ENCODE measurements around the gene CRELD2.

DNA sequence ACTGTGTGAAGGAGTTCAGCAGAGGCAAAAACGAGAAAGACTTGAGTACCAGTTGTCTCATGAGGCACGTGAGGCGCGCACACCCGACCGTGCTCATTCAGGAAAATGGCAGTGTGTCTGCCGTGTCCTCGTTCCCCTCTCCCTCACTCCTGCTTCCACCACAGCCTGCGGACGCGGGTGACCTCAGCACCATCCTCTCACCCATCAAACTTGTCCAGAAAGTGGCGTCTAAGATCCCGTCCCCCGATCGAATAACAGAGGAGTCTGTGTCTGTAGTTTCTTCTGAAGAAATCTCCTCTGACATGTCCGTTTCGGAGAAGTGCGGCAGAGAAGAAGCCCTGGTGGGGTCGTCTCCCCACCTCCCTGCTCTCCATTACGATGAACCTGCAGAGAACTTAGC lies 34.4 kb upstream of the CRELD2 start:
- TF ChIP-seq POLR2A (IDR thresholded peaks at IDR 0.05; ENCODE audit: low read depth, low read length) (no peak), POLR2AphosphoS5 (IDR thresholded peaks at IDR 0.05; ENCODE audit: low read depth, low read length) (no peak), TAF1 (IDR thresholded peaks at IDR 0.05; ENCODE audit: low read depth, low read length) (no peak)

All from GM12891 (cell line).